Smooth muscle cell of the brain vasculature (primary cell): Measurements from ENCODE around the gene CPNE7.

ENCODE experiments used
- DNase-seq: peaks from one replicate; pipeline ENCODE4 v3.0.0-alpha.2; 2012; ENCODE audit warnings: low read depth, low spot score

Gene CPNE7

GRCh38 chr16:89575247-89576152, at the start of gene CPNE7:
Gene CPNE7 (plus strand): TSS chr16:89575758. CDS start chr16:89575898, 140 bp downstream.
- no peak for DNase-seq

DNA sequence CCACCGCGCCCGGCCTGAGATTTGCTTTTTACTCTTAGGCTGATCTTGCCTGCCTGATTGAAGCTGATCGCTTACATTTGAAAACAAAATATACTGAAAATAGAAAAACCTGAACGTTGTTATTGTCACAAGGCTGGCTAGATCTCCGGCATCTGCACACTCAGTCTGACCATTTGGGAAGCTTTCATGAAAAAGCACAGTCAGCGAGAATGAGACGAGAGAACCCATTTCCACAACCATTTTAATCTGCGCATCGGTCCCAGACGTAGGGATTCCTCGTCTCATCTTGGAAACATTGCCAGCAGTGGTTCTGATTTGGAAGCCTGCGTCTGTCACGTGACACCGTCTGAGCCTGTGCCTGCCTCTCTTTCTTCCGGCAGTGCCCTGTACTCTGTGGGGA, 46.5 kb upstream of the CPNE7 start:
- DNase-seq: no peak

GRCh38 chr16:89530401-89531381, 44.9 kb upstream of the CPNE7 start:
- DNase-seq: no peak

DNA sequence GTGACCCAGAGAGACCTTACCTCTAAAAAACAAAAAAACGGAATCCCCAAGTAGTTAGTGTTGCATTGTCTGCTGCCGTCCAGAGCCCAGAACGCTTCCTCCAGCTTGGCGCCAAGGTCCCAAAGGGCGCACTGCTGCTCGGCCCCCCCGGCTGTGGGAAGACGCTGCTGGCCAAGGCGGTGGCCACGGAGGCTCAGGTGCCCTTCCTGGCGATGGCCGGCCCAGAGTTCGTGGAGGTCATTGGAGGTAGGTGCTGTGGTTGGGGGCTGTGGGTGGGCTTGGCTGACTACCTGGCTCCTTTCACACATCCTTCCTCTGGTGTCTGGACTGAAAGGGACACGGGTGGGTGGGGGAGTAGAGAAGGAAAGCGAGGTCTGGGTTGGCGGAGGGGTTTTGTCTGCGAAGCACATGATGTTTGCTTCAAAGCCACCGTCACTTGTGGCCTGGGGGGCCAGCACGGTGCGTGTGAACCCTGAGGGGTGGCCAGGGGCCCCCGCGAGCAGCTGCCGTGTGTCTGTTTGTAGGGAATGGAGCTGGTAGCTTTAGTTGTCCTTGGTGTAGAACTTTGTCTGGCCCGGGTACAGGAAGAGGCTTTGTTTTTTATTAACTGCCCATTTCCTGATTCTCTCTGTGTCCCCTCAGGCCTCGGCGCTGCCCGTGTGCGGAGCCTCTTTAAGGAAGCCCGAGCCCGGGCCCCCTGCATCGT, 43.6 kb upstream of the CPNE7 start:
- no peak for DNase-seq

DNA sequence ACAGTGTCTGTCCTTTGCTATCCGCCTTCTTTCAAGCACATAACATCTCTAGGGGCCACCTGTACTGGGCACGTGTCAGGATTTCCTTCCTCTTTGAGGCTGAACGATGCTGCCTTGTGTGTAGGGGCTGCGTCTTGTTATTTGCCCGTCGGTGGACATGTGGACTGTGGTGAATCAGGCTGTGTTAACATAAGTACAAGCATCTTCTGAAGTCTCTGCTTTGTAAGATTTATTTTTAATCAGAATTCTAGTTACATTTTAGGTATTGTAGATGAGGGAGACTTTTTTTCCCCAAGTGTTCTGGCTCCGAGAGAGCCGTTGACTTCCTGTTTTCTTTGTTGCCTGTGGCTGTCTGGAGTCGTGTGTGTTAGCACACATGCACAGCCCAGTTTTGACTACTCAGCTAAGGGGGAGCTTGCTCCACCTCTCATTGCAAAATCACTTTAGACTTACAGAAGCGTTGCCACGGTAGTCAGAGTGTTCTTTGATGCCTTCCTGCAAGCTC, 41.3 kb upstream of the CPNE7 start:
- no peak for DNase-seq

DNA sequence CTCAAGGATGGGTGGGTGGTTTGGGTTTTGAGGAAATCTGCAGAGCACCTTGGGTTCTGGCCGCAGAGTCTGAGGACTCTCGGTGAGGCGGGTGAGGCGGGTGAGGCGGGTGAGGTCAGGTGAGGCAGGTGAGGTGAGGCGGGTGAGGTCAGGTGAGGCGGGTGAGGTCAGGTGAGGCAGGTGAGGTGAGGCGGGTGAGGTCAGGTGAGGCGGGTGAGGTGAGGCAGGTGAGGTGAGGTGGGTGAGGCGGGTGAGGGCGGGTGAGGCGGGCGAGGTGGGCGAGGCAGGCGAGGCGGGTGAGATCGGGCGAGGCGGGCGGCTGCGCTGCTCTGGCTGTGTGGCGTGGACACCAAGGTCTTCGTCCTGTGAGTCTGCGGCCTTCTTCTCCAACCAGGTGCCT, 39.2 kb upstream of the CPNE7 start:
- DNase-seq: no peak

- no peak for DNase-seq
These were observed 38.5 kb upstream of the CPNE7 start for GRCh38 chr16:89536886-89537548.

- DNase-seq: no peak
These were observed 38.0 kb upstream of the CPNE7 start for GRCh38 chr16:89537549-89537925.

- no peak for DNase-seq
These were observed 37.3 kb upstream of the CPNE7 start for GRCh38 chr16:89538286-89538685.

GRCh38 chr16:89540557-89540956, 35.0 kb upstream of the CPNE7 start:
- no peak for DNase-seq

DNA sequence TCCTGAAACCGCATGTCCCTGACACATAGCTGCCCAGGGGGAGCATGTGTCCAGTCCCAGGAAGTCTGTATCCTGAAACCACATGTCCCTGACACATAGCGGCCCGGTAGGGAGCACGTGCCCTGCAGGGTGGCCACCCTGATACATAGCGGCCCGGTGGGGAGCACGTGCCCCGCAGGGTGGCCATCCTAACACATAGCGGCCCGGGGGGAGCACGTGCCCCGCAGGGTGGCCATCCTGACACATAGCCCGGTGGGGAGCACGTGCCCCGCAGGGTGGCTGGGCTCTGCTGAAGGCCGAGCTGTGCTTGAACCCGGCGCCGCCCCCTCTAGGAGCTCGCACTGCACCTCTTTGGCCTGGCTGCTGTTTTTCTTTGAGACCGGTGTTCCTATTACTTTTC, 33.8 kb upstream of the CPNE7 start:
- no peak for DNase-seq

DNA sequence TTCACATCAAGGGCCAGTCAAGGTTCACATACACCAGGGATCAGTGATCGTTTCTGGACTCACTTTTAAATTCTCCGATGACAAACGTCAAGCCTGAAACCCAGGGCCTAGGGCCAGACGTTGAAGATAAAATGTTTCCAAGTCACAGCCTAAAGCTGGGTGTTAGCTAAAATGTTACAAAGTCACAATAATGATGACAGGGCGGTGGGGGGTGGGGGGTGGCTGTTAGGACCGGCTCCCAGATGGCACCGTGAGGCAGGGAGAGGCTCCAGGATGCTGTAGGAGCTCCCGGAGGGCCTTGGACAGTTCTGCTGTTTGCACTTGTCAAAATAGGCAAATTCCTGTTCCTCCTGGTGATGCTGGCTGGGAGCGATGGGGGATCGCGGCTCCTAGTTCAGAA, 31.4 kb upstream of the CPNE7 start:
- DNase-seq: no peak

- DNase-seq: no peak
These were observed 30.9 kb upstream of the CPNE7 start for GRCh38 chr16:89544713-89545043.

GRCh38 chr16:89545044-89545830, 30.3 kb upstream of the CPNE7 start:
- DNase-seq: no peak

GRCh38 chr16:89545831-89546574, 29.6 kb upstream of the CPNE7 start:
- DNase-seq: no peak

- no peak for DNase-seq
These were observed 28.8 kb upstream of the CPNE7 start for GRCh38 chr16:89546781-89547180.

DNA sequence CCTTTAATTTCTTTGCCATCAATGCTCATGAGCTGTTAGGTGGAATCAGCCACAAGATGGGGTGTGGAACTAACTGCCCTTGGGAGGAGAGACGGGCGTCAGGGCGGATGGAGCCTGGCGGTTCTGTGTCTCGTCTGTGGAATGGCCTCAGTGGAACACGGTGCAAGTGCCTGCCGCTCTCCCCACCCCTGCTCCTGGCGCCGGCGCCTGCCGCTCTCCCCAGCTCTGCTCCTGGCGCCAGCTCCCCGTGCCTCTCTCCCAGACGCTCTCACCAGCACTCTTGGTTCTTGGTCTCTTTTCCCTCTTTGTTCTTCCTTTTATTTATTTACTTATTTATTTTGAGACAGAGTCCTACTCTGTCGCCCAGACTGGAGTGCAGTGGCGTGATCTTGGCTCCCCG, 28.3 kb upstream of the CPNE7 start:
- no peak for DNase-seq

- DNase-seq: no peak
These were observed 27.7 kb upstream of the CPNE7 start for GRCh38 chr16:89547860-89548259.

- no peak for DNase-seq
These were observed 27.1 kb upstream of the CPNE7 start for GRCh38 chr16:89548344-89549006.
